Nephron progenitor cell (in vitro differentiated cells): ENCODE measurements around the gene SH3GL2.
"Not testable (repeated sequence)": the region's sequence is repeated elsewhere in the genome, so short reads cannot be mapped to it uniquely, and the experiment has no call there.

ENCODE experiments used
- DNase-seq: peaks from one replicate; pipeline ENCODE4 v3.0.0; 2021
- H3K27ac Mint-ChIP-seq: 2 replicates; pipeline ENCODE4 v1.8.0; 2021; ENCODE audit warnings: mild to moderate bottlenecking, moderate library complexity, mixed read lengths
- H3K27me3 Mint-ChIP-seq: 2 replicates; pipeline ENCODE4 v1.8.0; 2021; ENCODE audit warnings: mild to moderate bottlenecking, low read depth, mixed read lengths; ENCODE audit not compliant: poor library complexity
- H3K36me3 Mint-ChIP-seq: 2 replicates; pipeline ENCODE4 v1.8.0; 2021; ENCODE audit warnings: low read depth, mixed read lengths
- H3K4me1 Mint-ChIP-seq: 2 replicates; pipeline ENCODE4 v1.8.0; 2021; ENCODE audit warnings: mixed read lengths
- H3K4me3 Mint-ChIP-seq: 2 replicates; pipeline ENCODE4 v1.8.0; 2021; ENCODE audit warnings: mild to moderate bottlenecking, moderate library complexity, mixed read lengths
- H3K9me3 Mint-ChIP-seq: 2 replicates; pipeline ENCODE4 v1.8.0; 2021; ENCODE audit warnings: mild to moderate bottlenecking, moderate library complexity, mixed read lengths
- CTCF ChIP-seq: fragments of 200-600 bp; sonication (generic); IDR thresholded peaks from 2 replicates; pipeline ENCODE4 v1.5.0; 2021; ENCODE audit warnings: antibody characterized with exemption

SH3GL2 gene

GRCh38 chr9:17752021-17752420 lies 173.2 kb downstream of the SH3GL2 start:
- Mint-ChIP-seq H3K4me3 (no peak overlapping the region), H3K36me3 (no peaks in the 10 kb centered on the region), H3K27ac (no peak overlapping the region), H3K27me3 (peaks cover 6% of the 10 kb centered on the region), H3K4me1 (no peaks in the 10 kb centered on the region), H3K9me3 (peaks cover 15% of the 10 kb centered on the region)
- no peak for TF ChIP-seq CTCF
- DNase-seq: no peak

GRCh38 chr9:17757816-17758215 lies 178.9 kb downstream of the SH3GL2 start:
- Mint-ChIP-seq H3K4me1 (no peaks in the 10 kb centered on the region), H3K27me3 (peaks cover 9% of the 10 kb centered on the region), H3K36me3 (no peaks in the 10 kb centered on the region), H3K9me3 (peaks cover 15% of the 10 kb centered on the region), H3K27ac (no peak overlapping the region), H3K4me3 (no peak overlapping the region)
- DNase-seq: no peak
- TF ChIP-seq CTCF: no peak

- H3K27me3 Mint-ChIP-seq: peaks cover 11% of the 10 kb centered on the region
- no peaks in the 10 kb centered on the region for H3K36me3 Mint-ChIP-seq
- H3K4me3 Mint-ChIP-seq: no peak overlapping the region
- no peaks in the 10 kb centered on the region for H3K9me3 Mint-ChIP-seq
- H3K4me1 Mint-ChIP-seq: peaks cover 1% of the 10 kb centered on the region
- no peak for DNase-seq
- TF ChIP-seq CTCF: no peak
- H3K27ac Mint-ChIP-seq: no peak overlapping the region
Measured at GRCh38 chr9:17760250-17760649, 181.4 kb downstream of the SH3GL2 start.

GRCh38 chr9:17761984-17762676 lies 183.3 kb downstream of the SH3GL2 start:
- peaks cover 9% of the 10 kb centered on the region for H3K4me1 Mint-ChIP-seq
- no peaks in the 10 kb centered on the region for H3K36me3 Mint-ChIP-seq
- H3K4me3 Mint-ChIP-seq: no peak overlapping the region
- peaks cover 11% of the 10 kb centered on the region for H3K27me3 Mint-ChIP-seq
- DNase-seq: no peak
- H3K27ac Mint-ChIP-seq: no peak overlapping the region
- TF ChIP-seq CTCF: no peak
- no peaks in the 10 kb centered on the region for H3K9me3 Mint-ChIP-seq

GRCh38 chr9:17764306-17764705 lies 185.4 kb downstream of the SH3GL2 start:
- Mint-ChIP-seq H3K36me3 (no peaks in the 10 kb centered on the region), H3K9me3 (no peaks in the 10 kb centered on the region), H3K4me3 (no peak overlapping the region), H3K4me1 (peaks cover 9% of the 10 kb centered on the region), H3K27ac (no peak overlapping the region), H3K27me3 (peaks cover 15% of the 10 kb centered on the region)
- no peak for DNase-seq
- TF ChIP-seq CTCF: no peak

- peaks cover 18% of the 10 kb centered on the region for H3K27me3 Mint-ChIP-seq
- not testable (repeated sequence) for H3K9me3 Mint-ChIP-seq, H3K4me1 Mint-ChIP-seq, DNase-seq, H3K4me3 Mint-ChIP-seq, H3K36me3 Mint-ChIP-seq, H3K27ac Mint-ChIP-seq
Measured at GRCh38 chr9:17765131-17765530, 186.3 kb downstream of the SH3GL2 start.
